Measurements from ENCODE around the gene ZNF524.

ZNF524 gene

GRCh38 chr19:55593096-55593772, 6.9 kb upstream of the ZNF524 start:
- TF ChIP-seq CTCF (conservative IDR thresholded peaks at IDR 0.05): no peak

GRCh38 chr19:55594996-55595545, 5.0 kb upstream of the ZNF524 start:
- no peak for TF ChIP-seq CTCF (conservative IDR thresholded peaks at IDR 0.05)
- no peak overlapping the region for H3K27ac ChIP-seq

More at GRCh38 chr19:55593096-55593772, 6.9 kb upstream of the ZNF524 start:
- no peak overlapping the region for H3K27ac ChIP-seq

- no peak overlapping the region for H3K27ac ChIP-seq
- no peak for TF ChIP-seq CTCF (conservative IDR thresholded peaks at IDR 0.05)
Measured at GRCh38 chr19:55596304-55596703, 3.8 kb upstream of the ZNF524 start.

GRCh38 chr19:55597501-55597921, 2.6 kb upstream of the ZNF524 start:
- no peak overlapping the region for H3K27ac ChIP-seq
- no peak for TF ChIP-seq CTCF (conservative IDR thresholded peaks at IDR 0.05)

GRCh38 chr19:55598034-55598433, 2.1 kb upstream of the ZNF524 start:
- TF ChIP-seq CTCF (conservative IDR thresholded peaks at IDR 0.05): no peak

GRCh38 chr19:55598719-55599467, 1.2 kb upstream of the ZNF524 start:
- H3K27ac ChIP-seq: peak overlapping the region; percentile 99
- no peak for TF ChIP-seq CTCF (conservative IDR thresholded peaks at IDR 0.05)

More at GRCh38 chr19:55598034-55598433, 2.1 kb upstream of the ZNF524 start:
- H3K27ac ChIP-seq: peak overlapping the region; percentile 99; the same call in 1 of the 2 replicates

GRCh38 chr19:55599468-55599841, 633 bp upstream of the ZNF524 start, which contains the start of gene FIZ1:
FIZ1 (minus strand) TSS chr19:55599517; CDS start chr19:55597865, 1,652 bp downstream.
- no peak for TF ChIP-seq CTCF (conservative IDR thresholded peaks at IDR 0.05)

More at GRCh38 chr19:55599468-55599841, 633 bp upstream of the ZNF524 start, which contains the start of gene FIZ1:
- H3K27ac ChIP-seq: peak within 1 kb of the TSS; percentile 99

Data from VCaP (cell line).